NCI-H2196 treated with DMSO at 0.1 percent for 48 hours (cell line): ENCODE data around the gene LMF1.
"Not testable (repeated sequence)": the region's sequence is repeated elsewhere in the genome, so short reads cannot be mapped to it uniquely, and the experiment has no call there.

Experiments
- DNase-seq: peaks from one replicate; lab custom pipeline; 2025; ENCODE audit not compliant: unreplicated experiment; lab: John Stamatoyannopoulos, UW

LMF1 gene

DNA sequence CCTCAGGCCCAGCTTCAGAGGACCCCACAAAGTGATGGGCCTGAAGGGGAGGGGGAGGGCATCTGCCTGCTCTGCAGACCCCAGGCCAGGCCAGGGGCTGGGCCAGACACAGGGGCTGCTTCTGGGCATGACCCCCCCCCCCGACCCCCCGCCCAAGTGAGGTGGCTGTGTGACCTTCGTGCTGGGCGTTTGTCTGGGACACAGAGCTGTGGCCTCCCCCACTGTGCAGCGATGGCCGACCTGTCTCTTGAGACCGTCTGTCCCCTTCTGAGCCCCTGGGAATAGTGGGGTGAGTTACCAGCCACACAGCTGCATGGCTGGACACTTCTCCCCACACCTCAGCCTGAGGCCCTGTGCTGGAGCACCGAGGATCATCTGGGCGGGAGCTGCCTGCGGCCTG lies 135.4 kb downstream of the LMF1 start:
- DNase-seq, result no peak

DNA sequence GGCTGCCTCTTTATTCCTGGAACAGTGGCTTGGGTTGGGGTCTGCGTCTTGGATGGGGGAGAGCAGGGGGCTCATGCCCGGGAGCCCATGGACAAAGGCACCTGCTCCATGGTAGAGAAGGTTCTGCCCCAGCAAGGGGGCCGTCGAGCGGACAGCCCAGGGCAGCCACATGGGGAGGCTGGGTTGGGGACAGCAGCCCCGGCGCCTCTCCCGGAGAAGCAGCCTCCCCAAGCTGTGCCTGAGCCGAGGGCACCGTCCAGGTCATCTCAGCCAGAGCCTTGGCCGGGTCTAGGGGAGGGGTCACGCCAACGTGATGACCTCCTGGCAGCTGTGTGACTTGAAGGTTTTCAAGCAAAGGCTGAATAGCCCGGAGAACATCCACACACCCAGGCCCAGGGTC lies 137.4 kb downstream of the LMF1 start:
- DNase-seq, result no peak

DNA sequence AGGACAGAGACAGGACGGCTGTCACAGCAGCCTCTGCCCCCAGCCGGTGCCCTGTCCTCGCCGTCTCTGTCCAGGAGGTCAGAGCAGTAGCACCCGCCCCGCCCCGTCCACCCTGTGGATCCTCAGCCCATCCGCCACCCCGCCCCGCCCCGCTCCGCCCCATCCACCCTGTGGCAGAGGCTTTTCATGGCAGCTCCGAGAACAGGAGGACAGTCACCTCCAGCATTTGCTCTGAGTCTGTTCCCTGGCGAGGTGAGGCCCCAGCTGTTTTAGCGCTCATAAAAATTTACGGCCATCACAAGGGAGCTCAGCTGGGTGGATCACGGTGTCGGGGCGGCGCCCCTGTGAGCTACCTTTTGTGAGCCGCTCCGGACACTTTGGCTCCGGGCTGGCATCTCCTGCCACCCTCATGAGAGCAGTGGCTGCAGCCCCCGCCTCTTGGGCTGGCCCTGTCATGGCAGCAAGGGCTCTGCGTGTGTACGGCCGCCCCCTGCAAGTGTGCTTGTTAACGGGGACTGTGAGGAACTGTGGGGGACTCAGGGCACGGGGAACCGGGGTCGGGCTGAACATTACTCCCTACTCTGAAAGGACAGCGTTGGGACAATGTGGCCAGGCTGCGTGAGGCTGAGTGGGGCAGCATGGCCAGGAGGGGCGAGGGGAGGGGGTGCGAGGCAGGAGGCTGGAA lies 138.0 kb downstream of the LMF1 start:
- no peak for DNase-seq

DNA sequence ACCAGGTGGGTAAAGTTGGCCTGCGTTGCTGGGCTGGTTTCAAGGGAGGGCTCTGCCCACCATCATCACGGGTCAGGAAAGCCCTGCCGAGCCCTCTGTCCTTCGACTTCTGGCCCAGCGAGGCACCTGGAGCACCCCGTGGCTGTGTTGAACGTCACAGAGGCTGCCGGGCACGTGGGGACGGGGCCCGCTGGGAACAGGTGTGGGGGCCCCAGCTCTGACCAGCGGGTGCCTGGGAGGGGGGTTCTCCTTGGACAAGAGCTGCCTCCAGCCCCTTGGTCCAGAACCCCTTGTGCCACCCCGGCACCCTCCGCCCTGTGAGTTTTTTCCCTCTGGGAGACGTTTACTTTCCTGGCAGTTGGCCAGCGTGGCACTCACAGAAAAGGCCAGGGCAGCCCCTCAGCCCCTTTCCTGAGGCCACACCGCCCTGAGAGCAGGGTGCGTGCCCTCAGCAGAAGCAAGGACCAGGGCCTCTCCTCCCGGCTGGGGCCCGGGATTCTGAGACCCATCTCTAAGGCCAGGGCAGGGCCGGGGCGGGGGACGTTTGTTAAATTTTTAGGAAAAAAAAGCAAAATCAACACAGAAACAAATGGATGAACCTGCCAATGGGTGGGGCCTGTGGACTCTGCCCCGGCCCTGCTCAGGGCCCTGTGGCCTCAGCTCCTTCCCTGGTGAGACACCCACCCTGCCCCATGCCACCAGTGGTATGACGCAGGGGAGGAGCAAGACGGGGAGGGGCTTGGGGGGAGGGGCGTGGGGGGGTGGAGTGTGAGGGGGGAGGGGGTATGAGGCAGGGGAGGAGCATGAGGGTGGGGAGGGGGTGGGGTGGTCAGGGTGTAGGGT lies 139.0 kb downstream of the LMF1 start:
- no peak for DNase-seq

DNA sequence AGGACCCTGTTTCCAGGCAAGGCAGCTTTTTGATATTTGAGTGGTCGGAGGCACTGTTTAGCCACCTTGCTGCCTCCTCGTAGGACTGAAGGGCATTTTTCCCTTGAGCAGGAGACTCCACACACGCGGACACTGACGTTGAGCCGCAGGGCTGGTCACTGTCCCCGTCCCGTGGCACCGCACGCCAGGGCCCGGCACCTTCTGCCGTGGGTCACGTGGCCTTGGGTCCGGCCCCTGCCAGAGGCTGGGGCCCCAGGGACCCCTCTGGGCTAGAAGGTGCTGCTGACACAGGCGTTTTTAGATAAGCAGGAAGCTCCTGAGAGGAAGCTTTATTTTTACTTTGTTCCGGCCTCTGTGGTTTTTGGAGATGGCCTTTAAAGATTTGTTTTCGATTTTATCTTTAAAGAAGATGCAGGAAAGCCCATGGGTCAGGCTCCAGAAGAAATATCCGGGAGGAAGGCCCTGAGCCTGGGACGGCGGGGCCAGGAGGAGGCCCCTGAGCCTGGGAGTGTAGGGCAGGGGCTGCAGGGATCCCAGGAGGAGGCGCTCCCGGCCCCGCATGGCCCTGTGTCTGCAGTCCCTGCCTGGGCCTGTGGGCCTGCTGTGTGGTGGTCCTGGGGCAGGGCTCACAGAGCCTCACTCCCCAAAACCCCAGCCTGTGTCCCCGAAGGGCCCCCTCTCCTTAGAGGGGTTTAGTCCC lies 139.8 kb downstream of the LMF1 start:
- DNase-seq, result no peak

DNA sequence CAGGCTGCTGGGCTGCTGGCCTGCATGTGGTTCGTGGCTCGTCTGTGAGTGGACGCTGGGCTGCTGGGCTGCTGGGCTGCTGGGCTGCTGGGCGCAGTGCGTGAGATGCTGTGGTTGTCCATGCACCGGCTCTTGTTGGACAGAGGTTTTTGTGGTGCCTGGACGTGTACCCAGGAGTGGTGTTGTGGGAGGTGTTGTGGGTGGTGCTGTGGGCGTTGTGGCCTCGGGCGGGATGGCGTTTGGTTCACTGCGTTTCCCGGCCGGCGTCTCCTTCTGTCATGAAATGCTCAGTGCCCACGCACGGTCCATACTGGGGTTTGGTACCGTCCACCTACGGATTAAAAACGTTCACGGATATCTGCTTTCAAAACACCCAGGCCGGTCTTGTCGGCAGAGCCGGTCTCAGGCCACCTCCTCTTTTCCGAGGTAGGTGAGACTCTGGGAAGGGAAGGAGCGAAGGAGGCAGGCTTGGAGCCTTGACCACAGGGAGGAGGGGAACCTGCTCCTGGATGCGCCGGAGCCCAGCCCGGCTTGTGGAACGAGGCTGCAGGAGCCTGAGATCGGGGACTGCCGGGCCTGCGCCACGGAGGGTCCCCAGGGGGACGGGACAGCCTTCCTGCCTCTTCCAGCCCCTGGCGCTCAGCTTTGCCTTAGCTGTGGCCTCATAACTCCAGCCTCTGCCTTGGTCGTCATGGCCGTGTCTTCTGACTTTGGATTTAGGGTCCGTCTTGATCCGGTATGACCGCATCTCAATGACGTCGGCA lies 140.5 kb downstream of the LMF1 start:
- DNase-seq, result no peak

DNA sequence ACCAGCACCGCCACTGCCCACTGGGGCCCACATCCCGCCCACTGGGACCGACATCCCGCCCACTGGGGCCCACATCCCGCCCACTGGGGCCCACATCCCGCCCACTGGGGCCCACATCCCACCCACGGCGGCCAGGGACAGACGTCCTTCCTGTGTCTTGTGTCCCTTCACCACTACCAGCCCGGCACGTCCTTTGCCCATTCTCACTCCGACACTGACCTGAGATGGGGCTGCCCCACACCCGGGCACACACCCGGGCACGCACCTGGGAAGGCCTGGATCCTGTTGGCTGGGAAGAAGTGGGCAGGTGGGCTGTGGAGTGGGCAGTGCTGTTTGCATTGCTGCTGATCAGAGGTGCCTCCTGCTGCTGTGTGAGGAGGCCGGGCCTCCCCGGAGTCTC lies 141.9 kb downstream of the LMF1 start:
- DNase-seq, result no peak

DNA sequence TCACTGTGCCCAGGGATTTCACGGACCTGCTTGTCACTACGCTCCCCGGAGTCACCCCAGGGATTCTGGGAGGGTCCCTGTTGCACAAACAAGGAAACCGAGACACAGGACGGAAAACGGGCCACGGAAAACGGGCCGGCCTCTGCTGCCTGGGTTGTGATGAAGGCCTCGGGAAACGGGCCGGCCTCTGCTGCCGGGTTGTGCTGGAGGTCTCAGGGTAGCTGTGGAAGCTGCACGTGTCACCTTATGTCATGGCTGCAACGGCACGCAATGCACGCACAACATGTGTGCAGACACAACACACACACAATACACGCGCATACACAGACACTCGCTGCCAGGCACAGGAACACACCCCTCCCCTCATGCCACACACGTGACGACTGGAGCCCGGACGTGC lies 143.3 kb downstream of the LMF1 start:
- DNase-seq, result no peak

DNA sequence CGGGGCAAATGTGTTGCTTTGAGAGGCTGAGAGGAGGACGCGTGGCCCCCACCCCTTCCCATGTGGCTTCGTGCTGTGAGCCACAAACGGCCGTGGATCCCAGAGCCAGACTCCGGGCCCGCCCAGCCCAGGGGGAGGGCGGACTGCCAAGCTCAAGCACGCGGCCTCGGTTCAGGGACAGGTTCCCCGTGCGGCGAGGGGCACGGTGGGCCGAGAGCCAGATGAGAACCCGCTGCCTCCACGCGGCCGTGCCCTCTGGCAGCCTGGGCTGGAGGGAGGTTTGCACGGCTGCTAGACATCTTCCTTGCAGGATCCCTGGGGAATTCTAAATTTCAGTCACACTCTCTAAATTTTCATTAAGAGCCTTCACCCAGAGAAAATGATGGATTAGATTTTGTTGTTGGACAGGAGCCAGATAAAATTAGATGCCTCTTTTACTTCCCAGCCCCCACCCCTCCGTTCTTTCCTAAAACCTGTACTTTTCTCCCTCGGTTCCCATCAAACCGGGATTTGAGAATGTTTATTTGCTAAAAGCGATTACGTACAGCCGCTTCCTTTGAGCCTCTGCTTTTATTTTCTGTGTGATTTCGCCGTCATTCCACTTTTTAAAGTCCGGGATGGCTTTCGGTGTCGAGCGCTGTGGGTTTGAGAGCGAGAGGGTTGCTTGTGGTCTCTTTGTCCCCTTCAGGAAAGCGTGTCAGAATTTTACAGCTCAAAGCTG lies 145.3 kb downstream of the LMF1 start:
- no peak for DNase-seq

DNA sequence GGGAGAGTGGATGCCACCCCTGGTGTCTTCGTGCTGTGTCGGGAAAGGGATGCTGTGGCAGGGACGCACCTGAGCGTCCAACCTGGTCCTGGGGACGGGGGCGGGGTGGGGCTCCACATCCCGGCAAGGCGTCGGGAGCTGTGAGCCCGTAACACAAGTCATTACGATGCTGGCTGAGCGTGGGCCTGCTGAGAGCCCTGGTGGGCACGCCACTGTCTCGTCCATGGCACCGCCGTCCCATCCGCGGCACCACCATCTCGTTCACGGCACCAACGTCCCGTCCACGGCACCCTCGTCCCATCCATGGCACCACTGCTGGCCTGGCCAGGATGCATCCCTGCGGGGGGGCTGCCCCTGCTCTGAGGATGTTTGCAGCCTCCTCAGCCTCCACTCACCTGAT lies 146.2 kb downstream of the LMF1 start:
- no peak for DNase-seq

DNA sequence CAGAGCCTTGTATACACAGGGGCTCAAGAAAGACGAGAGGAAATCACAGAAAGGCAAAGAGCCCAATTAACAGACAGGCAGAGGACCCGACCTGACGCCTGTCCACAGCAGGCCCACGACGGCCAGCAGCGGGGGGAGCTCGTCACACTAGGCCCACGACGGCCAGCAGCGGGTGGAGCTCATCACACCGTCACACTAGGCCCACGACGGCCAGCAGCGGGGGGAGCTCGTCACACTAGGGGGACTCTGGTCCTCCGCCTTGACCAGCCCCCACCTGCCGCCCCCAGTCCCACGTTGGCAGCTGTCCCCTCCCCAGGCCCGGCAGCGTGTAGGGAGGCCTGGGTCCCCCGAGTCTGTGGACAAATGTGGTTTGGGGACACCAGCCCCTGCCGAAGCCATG lies 146.6 kb downstream of the LMF1 start:
- DNase-seq, result no peak

DNA sequence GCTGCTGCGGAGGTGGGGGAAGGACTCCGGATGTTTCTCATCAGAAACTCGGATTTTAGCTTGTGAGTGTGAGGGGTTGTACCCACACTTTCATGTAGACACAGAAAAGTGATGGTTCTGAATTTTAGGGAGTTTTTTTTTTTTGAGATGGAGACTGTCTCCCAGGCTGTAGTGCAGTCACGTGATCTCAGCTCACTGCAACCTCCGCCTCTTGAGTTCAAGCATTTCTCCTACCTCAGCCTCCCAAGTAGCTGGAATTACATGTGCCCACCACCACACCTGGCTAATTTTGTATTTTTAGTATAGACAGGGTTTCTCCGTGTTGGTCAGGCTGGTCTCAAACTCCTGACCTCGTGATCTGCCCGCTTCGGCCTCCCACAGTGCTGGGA lies 147.9 kb downstream of the LMF1 start:
- no peak for DNase-seq

DNA sequence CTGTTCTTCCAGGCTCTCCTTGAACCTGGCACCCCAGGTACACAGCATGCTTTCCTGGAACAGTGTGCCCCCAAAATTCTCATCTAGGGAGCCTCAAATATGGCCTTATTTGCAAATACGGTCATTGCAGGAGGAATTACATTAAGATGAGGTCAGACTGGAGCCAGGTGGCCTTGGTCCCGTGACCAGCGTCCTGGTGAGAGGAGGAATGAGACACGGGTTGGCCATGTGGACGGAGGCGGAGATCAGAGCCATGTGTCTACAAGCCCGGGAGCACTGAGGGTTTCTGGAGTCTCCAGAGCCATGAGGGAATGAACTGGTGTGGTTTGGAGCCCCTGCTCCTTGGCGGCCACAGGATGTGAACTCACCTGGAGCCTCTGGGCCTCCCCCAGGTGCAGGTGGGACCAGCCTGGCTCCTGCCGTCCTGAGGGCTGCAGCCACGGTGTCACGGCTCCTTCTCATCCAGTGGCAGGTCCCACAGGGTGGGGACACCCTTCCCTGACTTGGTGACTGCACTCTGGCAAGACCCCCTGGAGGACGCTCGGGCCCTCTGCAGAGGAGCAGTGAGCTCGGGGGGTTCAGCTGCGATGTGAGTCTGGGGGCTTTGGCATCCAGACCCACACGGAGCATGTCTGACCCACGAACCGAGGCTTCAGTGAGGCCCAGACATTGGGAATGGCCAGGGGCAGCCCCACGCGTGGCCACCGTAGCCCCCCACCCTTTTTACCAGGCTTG lies 148.4 kb downstream of the LMF1 start:
- DNase-seq, result no peak

DNA sequence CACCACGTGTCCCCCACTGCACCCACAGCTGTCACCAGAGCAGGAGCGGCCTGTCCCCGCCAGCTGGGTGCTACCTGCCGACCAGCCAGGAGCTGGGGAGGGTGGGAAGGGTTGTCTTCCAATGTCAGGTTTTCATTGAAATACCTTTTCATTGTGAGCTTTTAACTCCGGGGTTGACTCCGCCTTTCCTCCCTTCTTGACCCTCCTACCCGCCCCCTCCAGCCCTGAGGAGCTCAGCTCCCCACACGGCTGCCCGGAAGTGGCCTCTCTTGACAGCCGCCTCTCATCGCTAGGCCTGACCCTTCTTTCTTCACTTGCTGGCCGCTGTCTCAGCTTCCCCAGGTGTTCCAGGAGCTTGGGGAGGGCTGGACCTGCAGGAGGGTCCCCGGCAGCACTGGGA lies 149.0 kb downstream of the LMF1 start:
- no peak for DNase-seq

DNA sequence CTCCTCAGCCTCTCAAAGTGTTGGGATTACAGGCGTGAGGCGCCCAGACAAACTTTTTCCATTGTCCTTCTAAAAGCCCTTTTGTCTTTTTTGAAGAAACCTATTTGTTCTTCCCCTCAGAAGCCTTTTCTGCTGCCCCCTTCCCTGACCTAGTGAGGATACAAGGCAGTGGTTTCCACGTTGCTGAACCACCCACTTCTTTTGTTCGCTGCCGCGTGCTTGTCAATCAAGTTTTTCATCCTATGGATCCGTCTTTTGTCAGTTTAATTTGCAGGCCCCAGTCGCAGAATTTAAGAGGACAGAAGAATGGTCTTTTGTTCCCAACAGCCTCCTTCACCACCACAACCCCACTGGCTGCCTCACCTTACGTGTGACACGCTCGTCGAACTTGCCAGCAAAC lies 150.0 kb downstream of the LMF1 start:
- no peak for DNase-seq

DNA sequence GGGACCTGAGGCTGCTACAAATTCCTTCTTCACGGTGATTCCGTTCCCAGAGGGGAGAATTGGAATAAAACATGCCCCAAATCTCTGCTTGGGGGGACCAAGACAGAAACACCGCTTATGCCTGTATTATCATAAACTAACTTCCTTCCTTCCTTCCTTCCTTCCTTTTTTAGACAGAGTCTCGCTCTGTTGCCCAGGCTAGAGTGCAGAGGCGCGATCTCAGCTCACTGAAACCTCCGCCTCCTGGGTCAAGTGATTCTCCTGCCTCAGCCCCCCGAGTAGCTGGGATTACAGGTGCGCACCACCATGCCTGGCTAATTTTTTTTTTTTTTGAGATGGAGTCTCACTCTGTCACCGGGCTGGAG lies 150.8 kb downstream of the LMF1 start:
- not testable (repeated sequence) for DNase-seq

DNA sequence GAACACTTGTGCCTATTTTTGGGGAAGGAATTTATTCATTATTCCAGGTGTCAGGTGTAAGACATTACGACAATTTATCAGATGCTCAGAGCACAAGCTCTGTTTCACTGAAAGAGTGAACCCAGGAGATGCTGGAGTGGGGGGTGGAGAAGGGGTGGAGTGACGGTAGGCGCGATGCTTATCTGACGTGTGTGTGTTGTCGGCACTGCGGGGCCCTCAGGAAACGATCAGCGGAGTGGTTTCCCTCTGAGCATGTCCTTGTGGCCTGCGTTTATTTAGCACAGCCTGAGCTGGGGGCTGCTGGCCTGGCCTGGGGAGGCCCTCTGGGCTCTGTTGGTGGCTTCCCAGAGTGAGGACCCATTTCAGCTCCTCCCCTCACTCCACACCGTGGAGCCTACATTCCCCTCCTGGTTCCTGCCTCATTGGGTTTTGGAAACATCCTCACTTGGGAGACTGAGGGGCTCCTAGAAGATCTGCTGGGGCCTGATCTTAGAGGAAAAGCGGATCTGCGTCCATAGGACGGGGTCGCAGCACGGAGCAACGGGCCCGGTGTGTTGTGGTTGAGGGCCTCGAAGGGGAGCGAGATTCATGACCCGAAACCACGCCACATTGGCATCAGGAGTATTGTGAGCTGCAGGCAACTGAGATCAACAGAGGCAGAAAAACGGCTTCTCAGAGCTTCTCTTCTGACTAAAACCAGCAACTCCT lies 151.3 kb downstream of the LMF1 start:
- DNase-seq, result no peak

DNA sequence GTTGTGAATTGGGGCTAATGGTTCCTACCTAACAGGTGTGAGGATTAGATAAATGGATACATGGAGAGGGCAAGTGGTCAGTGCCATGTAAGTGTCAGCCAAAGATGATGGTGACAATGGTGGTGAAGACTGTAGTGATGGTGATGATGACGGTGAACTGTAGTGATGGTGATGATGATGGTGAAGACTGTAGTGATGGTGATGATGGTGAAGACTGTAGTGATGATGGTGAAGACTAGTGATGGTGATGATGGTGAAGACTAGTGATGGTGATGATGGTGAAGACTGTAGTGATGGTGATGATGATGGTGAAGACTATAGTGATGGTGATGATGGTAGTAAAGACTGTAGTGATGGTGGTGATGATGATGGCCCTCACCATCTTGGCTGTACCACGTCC lies 152.2 kb downstream of the LMF1 start:
- no peak for DNase-seq

DNA sequence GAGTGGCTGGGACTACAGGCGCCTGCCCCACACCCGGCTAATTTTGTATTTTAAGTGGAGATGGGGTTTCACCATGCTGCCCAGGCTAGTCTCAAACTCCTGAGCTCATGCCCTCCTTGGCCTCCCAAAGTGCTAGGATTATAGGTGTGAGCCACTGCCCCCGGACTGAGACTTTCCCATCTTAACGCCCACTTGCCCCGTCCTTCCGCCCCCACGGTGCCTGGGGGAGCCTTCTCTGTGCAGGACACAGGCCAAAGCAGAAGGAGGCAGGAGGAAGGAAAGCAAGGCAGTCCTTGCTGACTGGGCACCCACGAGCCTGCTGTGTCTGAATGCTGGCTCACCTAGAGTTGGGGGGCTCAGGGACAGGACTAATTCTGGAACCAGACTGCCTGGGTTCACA lies 152.7 kb downstream of the LMF1 start:
- DNase-seq, result no peak
